ENCODE results near the gene SLC7A8.

- TF ChIP-seq CTCF (IDR thresholded peaks at IDR 0.05; ENCODE audit: low read depth, low read length, missing input control) (no peak), GABPA (IDR thresholded peaks at IDR 0.05 in 1 of 2, conservative IDR thresholded peaks at IDR 0.05 in 1 of 2) (no peak), RAD21 (IDR thresholded peaks at IDR 0.05) (no peak), TAF1 (conservative IDR thresholded peaks at IDR 0.05) (no peak), REST (IDR thresholded peaks at IDR 0.05) (no peak), NR2F2 (IDR thresholded peaks at IDR 0.05) (no peak), ATF3 (IDR thresholded peaks at IDR 0.05) (no peak), MAX (IDR thresholded peaks at IDR 0.05) (no peak), YY1 (IDR thresholded peaks at IDR 0.05) (no peak)
These were observed 93.2 kb downstream of the SLC7A8 start for GRCh38 chr14:23090254-23090636.

Measured in liver (tissue), 3 donors.